H1 (cell line): ENCODE results near the gene CAST. TPM values are rescaled to one million over a fixed set of nuclear protein-coding genes. Genes with fewer than 3 reads are reported as not detected.

ENCODE experiments used
- ASH2L ChIP-seq: fragments of 200-600, 300-600 bp; sonication (generic); IDR thresholded peaks from one replicate; pipeline ENCODE4 v1.7.1; 2017; ENCODE audit warnings: low read length
- CEBPB ChIP-seq: IDR thresholded peaks from 2 replicates; pipeline ENCODE4 v1.6.1; 2012; ENCODE audit warnings: low read depth, low read length
- CTBP2 ChIP-seq: IDR thresholded peaks from 2 replicates; pipeline ENCODE4 v1.7.0; 2011; ENCODE audit warnings: borderline replicate concordance, mild to moderate bottlenecking, moderate library complexity, mixed read lengths, low read length; ENCODE audit not compliant: insufficient read depth, insufficient read length
- EP300 ChIP-seq, 2 experiments: IDR thresholded peaks; 1 replicate in 1 of 2; 2 replicates in 1 of 2; pipeline ENCODE4 v1.6.1; 2011 to 2012; ENCODE audit warnings: low read depth in 2 of 2, low read length in 2 of 2, mild to moderate bottlenecking in 2 of 2, borderline replicate concordance in 1 of 2, inconsistent platforms in 1 of 2, moderate library complexity in 1 of 2
- GTF2F1 ChIP-seq: IDR thresholded peaks from 2 replicates; pipeline ENCODE4 v1.6.1; 2012; ENCODE audit warnings: low read depth, low read length, improper control_type of control experiment, borderline replicate concordance
- JUN ChIP-seq: IDR thresholded peaks from 2 replicates; pipeline ENCODE4 v1.6.1; 2011; ENCODE audit warnings: low read depth, mild to moderate bottlenecking, improper control_type of control experiment, low read length
- SAP30 ChIP-seq: fragments of 300-600 bp; sonication (generic); IDR thresholded peaks from 2 replicates; pipeline ENCODE4 v1.7.1; 2012; ENCODE audit warnings: low read length, moderate library complexity, mild to moderate bottlenecking, inconsistent platforms; ENCODE audit not compliant: insufficient read depth, insufficient replicate concordance
- SIRT6 ChIP-seq: IDR thresholded peaks from one replicate; pipeline ENCODE4 v1.7.1; 2012; ENCODE audit warnings: low read length, inconsistent platforms
- ZNF274 ChIP-seq: IDR thresholded peaks from 2 replicates; pipeline ENCODE4 v1.7.0; 2012; ENCODE audit warnings: low read length, borderline replicate concordance; ENCODE audit errors: extremely low read depth
- polyA plus RNA-seq, 7 experiments: library from polyadenylated mRNA; depleted of rRNA in 3 of 7; stranded (reverse) in 5 of 7; unstranded in 2 of 7; fragments of >200 nt in 5 of 7; fragments of 200-250 nt in 2 of 7; gene quantifications; 1 replicate in 5 of 7; 2 replicates in 1 of 7; 4 replicates in 1 of 7; pipeline versions ENCODE4 v1.2.1 to v1.2.3, GENCODE V29; 2011 to 2013; ENCODE audit warnings: missing spikeins in 2 of 7, mixed read lengths in 2 of 7
- total RNA-seq: library from RNA; stranded (reverse); fragmentation: NEBNext Ultra II Directional; extraction: Animal tissue kit (Norgen Biotek cat#: 25700); gene quantifications from 2 replicates; pipeline ENCODE4 v1.2.1, GENCODE V29; 2021
- TF ChIP-seq, protein P1 (sequence below), 3 experiments: IDR thresholded peaks; 1 replicate in 2 of 3; 2 replicates in 1 of 3; pipeline versions ENCODE4 v1.5.1 to v1.6.1; 2011; ENCODE audit warnings: low read length in 3 of 3, mild to moderate bottlenecking in 3 of 3, inconsistent platforms in 2 of 3, low read depth in 1 of 3, moderate library complexity in 1 of 3; ENCODE audit not compliant: insufficient read depth in 1 of 3; ENCODE audit errors: control extremely low read depth in 1 of 3

The CAST gene
- total and polyA plus RNA-seq, 2 of the 8 experiments (the other 6 are each of a cell fraction or from before 2014, with no cell fraction given) = 9.0 to 48.2 TPM

DNA sequence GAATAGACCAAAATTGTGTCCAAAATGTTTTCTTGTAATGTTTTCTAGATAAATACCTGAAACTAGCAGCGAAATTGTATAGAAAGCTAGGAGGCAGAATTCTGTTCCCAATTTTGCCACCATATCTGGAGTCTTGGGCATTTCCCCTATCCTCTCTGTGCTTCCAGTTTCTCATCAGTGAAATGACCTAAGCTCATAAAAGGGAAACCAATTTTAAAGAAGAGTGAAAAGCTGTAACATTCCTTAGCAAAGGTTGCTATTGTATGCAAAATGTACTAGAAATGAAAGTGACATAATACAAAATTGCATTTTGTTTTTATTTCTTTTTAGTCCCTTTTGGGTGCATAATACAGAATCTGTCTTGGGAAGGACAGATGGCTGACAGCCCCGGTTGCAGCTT lies 36.8 kb upstream of the CAST start (continued):
- TF ChIP-seq CEBPB (no peak), ASH2L (no peak), JUN (no peak), SAP30 (no peak), ZNF274 (no peak), SIRT6 (no peak), CTBP2 (no peak), EP300 (IDR thresholded peaks at IDR 0.05; ENCODE audit: borderline replicate concordance in 1 of 2, low read depth in 2 of 2, low read length in 2 of 2) (no peak), GTF2F1 (no peak)
- TF ChIP-seq, protein P1, sequence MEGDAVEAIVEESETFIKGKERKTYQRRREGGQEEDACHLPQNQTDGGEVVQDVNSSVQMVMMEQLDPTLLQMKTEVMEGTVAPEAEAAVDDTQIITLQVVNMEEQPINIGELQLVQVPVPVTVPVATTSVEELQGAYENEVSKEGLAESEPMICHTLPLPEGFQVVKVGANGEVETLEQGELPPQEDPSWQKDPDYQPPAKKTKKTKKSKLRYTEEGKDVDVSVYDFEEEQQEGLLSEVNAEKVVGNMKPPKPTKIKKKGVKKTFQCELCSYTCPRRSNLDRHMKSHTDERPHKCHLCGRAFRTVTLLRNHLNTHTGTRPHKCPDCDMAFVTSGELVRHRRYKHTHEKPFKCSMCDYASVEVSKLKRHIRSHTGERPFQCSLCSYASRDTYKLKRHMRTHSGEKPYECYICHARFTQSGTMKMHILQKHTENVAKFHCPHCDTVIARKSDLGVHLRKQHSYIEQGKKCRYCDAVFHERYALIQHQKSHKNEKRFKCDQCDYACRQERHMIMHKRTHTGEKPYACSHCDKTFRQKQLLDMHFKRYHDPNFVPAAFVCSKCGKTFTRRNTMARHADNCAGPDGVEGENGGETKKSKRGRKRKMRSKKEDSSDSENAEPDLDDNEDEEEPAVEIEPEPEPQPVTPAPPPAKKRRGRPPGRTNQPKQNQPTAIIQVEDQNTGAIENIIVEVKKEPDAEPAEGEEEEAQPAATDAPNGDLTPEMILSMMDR (IDR thresholded peaks at IDR 0.05; ENCODE audit: control extremely low read depth in 1 of 3, insufficient read depth in 1 of 3, low read depth in 1 of 3, low read length in 3 of 3) = no peak
- TF ChIP-seq, all 59 proteins: peak for 0
